Measurements from ENCODE around the gene SLC9C1.

The SLC9C1 gene

DNA sequence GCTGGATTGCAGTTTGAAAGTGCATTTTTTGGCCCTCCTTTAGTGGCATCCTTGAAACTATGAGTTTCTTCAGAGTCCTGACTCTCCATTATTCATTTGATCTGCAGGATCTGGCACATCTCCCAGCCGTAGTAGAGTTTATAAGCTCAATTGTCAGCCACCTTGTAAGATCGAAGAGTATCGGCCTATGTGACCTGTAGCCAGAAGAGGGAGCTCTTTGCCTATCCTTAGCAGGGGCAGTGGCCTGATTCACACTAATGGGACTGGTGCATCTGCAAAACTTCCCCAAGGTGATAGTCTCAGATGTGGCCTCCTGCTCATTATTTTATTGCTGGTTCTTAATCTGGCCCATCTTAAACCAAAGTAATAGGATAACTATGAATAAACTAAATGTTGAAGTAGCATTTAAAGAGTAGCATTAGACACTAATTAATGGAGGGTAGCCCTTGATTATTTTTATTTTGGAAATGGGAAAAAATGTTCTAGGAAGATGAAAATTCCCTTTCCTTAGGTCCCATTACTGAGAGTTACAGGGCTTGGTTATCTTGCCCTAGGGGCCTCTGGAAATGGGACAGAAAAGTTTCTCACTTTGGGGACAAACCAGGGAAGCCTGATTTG, 182.1 kb downstream of the SLC9C1 start:
- no peak for DNase-seq (ENCODE audit: low read depth)

DNA sequence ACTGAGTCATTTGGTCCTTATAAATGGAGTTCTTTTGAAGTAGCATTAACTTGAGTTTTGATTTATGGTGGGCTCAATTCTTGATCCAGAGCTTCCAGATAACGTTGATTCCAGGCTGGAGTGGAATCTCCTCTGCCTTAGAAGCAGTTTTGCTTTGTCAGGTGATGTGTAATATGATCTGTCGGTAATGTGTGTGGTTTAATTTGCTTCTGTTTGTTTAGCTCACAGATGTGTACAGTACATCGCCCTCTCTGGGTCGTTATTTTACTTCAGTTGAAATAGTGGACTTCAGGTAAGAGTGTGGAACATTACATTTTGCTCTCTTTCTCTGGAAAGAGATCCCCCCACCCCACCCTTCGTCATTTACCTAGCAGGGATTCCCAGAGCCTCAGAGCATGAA, 184.7 kb downstream of the SLC9C1 start:
- no peak for DNase-seq (ENCODE audit: low read depth)

DNA sequence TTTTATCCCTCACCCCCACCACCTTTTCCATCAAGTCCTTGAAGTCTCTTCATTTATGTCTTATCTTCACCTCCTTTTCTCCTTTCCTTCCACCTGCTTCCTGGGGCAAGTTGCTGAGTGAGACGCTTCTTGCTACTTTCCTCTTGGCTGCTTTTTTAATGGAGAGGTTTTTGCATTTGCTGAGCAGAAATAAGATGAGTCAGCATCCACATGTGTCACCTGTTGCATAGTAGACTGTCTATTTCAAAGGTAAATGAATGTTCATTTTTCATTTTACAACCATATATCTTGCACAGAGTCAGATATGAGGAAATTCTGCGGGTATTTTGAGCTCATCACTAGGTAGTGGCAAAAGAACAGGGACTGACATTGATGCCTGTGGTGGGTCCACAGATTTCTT, 189.2 kb downstream of the SLC9C1 start:
- DNase-seq (ENCODE audit: low read depth) = no peak

DNA sequence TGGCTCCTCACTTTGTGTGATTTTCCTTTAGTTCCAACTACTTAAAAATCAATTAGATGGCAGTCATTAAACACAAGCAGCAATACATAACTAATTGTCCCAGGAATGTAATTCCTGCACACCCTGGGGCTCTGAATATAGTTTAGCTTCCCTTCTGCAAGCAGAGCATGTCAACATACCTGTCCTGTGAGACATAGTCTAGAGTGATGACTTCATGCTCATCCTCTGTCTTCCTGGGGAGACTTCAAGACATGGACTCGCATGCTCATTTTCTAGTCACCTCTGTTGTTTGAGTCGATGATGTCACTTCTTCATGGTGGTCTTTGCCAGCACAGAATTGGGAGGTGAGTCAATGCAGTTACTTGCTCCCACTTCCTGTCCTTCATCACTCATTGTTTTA, 192.1 kb downstream of the SLC9C1 start:
- DNase-seq (ENCODE audit: low read depth) = no peak

DNA sequence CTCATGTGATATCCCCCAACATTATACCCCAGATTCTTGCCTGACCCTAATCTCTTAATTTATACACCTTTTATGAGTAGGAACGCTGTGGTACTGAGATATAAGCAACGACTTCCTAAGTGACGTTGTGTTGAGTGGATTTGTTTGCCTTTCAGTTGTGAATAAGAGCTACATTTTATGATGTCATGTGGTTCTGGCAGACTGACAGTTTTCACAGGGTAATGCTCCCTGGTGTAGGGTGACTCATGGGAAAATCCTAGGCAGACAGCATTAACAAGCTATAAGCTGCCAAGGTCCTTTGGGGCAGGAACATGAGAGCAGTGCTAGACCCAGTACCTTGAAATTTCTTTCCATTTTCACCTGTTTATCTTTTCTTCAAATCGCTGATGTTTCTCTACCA, 196.6 kb downstream of the SLC9C1 start:
- peak; percentile 98 for DNase-seq (ENCODE audit: low read depth)

DNA sequence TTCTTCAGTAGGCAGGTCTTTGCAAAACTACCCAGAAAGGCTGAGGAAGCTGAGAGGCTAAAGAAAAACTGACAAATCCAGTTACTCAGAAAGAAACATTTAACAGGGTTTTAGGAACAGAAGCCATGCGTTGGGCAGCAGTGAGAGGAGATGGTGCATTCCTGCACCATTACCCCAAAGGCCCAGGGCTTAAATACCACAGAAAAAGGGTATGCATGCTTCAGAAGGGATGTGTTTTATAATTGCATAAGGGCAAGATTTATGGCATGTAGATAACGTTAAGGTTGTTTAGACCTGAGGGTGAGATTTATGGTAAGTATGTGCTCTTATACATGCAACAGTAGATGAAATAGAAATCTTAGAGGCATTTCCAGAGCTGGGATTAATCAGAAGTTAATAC, 197.8 kb downstream of the SLC9C1 start:
- DNase-seq (ENCODE audit: low read depth) = no peak

DNA sequence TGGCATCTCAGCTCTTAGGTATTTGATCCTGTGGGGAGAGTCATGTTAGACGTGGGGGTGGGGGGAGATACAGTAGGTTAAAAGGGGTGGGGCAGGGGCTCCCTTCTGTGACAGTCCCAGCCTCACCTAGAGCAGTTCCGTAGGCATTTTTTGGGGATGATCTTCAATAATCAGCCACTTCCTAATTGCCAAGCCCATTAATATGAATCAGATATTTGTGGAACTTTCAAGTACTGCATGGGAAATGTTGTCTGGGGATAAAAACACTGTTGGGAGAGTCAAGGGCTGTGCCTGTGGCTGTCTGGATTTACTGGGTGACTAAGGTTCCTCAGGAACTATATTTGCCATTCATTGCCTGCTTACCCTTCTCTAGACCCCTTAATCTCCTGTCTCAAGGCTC, 198.3 kb downstream of the SLC9C1 start:
- DNase-seq (ENCODE audit: low read depth) = no peak

DNA sequence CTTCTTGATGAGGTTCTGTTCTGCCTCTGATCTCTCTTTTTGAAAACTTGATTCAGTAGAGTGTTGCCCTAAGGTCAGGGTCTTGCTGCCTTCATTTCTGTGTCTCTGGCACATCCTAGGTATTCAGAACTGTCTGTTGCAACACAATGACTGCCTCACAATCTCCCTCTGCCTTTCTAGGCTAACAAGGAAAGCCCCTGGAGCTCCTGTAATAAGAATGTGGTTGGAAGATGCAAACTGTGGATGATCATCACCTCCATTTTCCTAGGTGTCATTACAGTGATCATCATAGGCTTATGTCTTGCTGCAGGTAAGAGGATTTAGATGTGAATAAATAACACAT, 200.9 kb downstream of the SLC9C1 start:
- no peak for DNase-seq (ENCODE audit: low read depth)

DNA sequence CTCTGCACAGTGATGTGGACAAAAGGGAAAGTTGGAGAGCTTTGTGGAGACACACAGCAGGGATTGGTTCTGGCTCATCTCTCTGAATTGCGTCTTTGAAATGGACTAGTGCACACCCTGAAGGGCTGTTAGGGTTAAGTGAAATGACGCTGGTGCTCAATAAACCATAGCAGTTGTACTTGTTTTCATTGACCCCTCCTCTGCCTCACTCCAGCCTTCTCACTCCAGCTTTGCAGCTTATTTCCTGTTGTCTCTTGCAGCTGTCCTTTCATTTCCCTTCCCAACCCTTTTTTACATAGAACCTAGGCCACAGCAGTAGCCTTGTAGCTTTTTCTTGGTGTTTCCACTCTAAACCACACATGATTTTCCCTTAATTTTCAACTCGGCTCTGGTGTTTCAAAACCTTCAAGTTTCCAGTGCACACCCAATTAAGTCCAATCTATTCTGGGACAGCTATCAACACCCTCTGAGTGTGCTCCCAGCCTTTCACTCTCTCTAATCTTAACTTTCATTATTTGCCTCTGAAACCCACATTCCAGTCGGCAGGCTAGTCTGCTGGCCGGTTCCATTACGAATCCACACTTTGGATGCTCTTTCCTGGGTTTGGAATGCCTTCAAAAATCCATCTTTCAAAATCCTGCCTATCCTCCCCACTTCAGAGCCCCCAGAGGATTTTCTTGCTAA, 201.4 kb downstream of the SLC9C1 start:
- DNase-seq (ENCODE audit: low read depth) = no peak

DNA sequence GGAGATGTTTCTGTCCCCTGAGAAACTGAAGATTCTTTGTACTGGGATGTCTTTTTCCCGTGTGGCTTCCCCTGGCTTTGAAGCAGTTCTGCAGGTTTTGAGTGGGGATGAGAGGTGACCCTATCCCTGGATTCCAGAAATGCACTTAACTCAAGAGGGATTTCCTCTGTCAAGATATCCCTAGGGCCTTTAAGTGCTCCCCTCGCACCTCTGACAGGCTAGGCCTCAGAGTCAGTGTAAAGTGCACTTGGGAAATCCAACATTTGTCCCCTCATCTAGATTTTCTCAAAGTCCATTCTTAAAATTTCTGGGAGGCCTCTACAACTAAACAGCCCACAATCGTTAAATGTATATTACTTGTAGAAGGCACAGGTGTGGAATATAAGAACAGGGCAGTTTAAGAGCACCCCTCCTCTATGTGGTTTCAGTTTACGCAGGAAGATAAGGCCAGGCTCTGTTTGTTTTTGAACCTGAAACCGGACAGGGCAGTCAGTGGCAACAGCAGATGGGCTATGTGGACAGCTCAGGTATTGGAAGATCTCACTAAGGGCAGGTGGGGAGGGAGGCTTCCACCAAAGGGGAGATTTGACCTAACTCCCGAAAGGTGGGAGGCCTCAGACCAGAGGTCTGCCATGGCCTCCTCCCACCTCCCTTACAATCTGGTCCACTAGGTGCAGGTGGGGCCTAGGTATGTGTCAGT, 203.0 kb downstream of the SLC9C1 start:
- no peak for DNase-seq (ENCODE audit: low read depth)

Data from HS-27A (cell line).